Measurements from ENCODE around the gene NCOR1.
A peak's percentile ranks its signal among the peaks of the same experiment; 100 is the strongest.
"Not testable (repeated sequence)": the region's sequence is repeated elsewhere in the genome, so short reads cannot be mapped to it uniquely, and the experiment has no call there.

NCOR1 gene

GRCh38 chr17:16215965-16216316, 607 bp upstream of the NCOR1 start:
- FAIRE-seq (no peak), DNase-seq (ENCODE audit: insufficient read length, low spot score) (no peak)

DNA sequence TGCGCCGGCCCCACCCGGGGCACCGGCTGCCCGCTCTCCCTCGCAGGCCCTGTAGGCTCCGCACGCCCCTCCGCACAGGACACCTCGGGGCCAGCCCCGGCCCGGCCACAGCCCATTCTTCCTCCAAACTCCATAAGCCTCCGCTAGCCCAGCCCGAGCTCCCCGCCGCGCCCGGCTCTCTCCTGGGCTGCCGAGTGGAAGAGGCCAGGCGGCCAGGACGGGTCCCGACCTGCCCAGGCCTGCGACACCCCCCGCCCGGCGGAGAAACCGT, 397 bp downstream of the NCOR1 start:
- no peak for FAIRE-seq
- no peak for DNase-seq (ENCODE audit: insufficient read length, low spot score)

- DNase-seq (ENCODE audit: insufficient read length, low spot score) = no peak
- peak; percentile 47 for FAIRE-seq
Measured at GRCh38 chr17:16214190-16215001, 938 bp downstream of the NCOR1 start.

DNA sequence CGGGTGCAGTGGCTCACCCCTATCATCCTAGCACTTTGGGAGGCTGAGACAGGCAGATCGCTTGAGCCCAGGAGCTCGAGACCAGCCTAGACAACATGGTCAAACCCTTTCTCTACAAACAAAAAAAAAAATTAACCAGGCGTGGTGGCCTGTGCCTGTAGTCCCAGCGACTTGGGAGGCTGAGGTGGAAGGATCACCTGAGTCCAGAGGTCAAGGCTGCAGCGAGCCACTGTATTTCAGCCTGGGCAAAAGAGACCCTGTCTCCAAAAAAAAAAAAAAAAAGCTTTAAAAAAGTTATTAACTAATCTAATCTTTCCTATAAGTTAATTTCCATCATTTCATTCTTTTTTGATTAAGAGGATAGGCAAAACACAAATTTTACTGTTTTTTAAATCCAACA, 2.5 kb downstream of the NCOR1 start:
- FAIRE-seq = no peak
- no peak for DNase-seq (ENCODE audit: insufficient read length, low spot score)

GRCh38 chr17:16211590-16211989, 3.7 kb downstream of the NCOR1 start:
- FAIRE-seq (no peak), DNase-seq (ENCODE audit: insufficient read length, low spot score) (no peak)

- not testable (repeated sequence) for DNase-seq (ENCODE audit: insufficient read length, low spot score); FAIRE-seq
Measured at GRCh38 chr17:16204763-16205162, 10.6 kb downstream of the NCOR1 start.

GRCh38 chr17:16202554-16203500, 12.5 kb downstream of the NCOR1 start:
- not testable (repeated sequence) for DNase-seq (ENCODE audit: insufficient read length, low spot score); FAIRE-seq

- not testable (repeated sequence) for FAIRE-seq; DNase-seq (ENCODE audit: insufficient read length, low spot score)
Measured at GRCh38 chr17:16201693-16202131, 13.6 kb downstream of the NCOR1 start.

GRCh38 chr17:16199093-16199492, 16.2 kb downstream of the NCOR1 start:
- DNase-seq (ENCODE audit: insufficient read length, low spot score) = no peak
- no peak for FAIRE-seq

- FAIRE-seq (no peak), DNase-seq (ENCODE audit: insufficient read length, low spot score) (no peak)
Measured at GRCh38 chr17:16197276-16197675, 18.1 kb downstream of the NCOR1 start.

DNA sequence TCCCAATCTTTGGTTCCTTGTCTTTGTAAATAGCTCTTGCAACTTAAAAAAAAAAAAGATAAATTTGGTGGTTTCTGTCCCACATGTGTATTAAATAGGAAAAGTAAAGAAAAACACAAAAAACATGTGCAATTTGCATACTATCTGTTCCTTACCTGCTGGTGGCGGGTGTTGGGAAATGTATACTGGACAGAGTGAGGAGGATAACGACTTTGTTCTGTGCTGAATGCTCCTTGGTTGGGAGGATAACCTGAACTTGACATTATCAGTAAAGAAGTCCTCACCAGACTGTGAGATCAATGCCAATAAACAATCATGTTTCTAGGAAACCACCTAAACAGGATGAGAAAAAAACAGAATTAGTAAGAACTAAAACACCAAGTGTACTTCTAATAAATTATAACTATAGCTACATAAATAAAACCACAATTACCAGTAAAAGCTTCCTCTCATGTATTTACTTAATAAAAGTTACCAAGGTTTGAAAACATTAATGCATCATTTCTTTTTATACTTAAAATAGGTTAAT, 21.0 kb downstream of the NCOR1 start:
- not testable (repeated sequence) for FAIRE-seq

DNA sequence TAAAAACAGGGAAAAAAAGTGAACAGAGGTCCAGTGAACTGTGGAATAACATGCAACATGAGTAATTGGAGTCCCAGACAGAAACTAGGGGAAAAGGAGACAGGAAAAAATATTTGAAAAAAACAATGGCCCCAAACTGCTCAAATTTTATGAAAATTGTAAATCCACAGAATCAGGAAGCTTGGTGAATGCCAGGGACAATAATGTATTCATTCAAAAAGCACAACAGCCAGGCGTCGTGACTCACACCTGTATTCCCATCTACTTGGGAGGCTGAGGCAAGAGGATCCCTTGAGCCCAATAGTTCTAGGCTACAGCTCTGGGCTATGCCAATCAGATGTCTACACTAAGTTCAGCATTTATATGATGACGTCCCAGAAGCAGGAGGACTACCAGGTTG, 23.7 kb downstream of the NCOR1 start:
- FAIRE-seq (no peak), DNase-seq (ENCODE audit: insufficient read length, low spot score) (no peak)

More for the DNA sequence above, 21.0 kb downstream of the NCOR1 start:
- not testable (repeated sequence) for DNase-seq (ENCODE audit: insufficient read length, low spot score)

DNA sequence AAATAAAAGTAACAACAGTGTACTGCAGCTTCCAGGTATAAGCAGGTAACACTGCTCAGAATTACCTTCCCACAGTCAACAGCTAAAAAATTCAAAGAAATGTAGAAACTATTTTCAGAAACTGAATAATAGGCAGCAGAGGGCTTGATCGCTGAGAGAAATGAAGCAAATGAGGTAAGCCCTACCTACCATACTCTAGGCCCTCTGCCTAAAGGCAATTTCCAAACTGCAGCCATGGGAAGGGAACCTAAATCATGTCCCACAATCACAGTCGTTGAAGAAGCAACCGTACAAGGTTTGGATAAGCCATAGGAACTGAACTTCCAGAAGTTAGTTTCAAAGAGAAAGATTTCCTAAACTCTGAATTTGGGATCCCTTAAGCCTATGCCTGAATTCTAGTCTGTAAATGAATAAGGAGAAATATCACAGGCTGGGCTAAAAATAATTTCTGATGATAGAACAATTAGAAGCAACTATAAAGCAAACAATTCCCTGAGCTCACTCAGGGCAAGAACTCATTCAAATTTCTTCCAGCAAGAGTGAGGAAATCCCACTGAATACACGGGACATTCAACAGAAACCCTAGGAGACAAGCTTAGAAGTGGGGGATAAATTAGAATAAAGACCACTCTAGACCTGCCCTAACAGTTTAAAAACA, 24.5 kb downstream of the NCOR1 start:
- DNase-seq (ENCODE audit: insufficient read length, low spot score) = no peak
- no peak for FAIRE-seq

GRCh38 chr17:16189791-16190348, 25.5 kb downstream of the NCOR1 start:
- DNase-seq (ENCODE audit: insufficient read length, low spot score) (no peak), FAIRE-seq (no peak)

- FAIRE-seq (no peak), DNase-seq (ENCODE audit: insufficient read length, low spot score) (no peak)
Measured at GRCh38 chr17:16187642-16188041, 27.7 kb downstream of the NCOR1 start.

GRCh38 chr17:16181581-16181980, 33.8 kb downstream of the NCOR1 start:
- FAIRE-seq (no peak), DNase-seq (ENCODE audit: insufficient read length, low spot score) (no peak)

DNA sequence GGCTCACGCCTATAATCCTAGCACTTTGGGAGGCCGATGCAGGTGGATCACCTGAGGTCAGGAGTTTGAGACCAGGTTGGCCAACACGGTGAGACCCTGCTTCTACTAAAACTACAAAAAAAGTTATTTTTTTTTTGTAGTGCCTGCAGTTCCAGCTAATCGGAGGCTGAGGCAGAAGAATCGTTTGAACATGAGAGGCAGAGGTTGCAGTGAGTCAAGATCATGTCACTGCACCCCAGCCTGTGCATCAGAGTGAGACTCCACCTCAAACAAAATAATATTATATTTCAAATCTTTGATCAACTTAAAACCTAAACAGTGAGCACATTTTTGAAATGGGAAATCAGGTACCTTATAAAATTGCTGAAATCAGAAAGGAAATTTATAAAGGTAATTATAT, 36.5 kb downstream of the NCOR1 start:
- no peak for FAIRE-seq
- DNase-seq (ENCODE audit: insufficient read length, low spot score) = no peak

DNA sequence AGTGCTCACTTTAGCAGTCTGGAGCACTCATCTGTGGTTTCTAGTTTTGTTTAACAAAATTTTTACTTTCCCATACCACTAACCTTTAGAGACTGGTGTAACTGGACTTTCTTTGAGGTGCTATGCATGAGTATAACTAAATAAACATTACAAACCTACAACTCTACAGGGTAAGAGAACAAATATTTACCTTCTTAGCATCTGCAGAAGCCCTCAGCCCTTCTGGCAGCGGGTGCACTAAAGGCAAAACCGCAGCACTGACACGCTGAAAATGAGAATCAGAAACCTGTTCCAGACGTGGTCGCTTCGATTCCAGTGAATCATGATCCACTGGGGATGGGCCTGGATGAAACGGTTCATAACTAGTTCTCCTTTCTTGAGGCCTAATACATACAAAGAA, 43.7 kb downstream of the NCOR1 start:
- no peak for FAIRE-seq

GRCh38 chr17:16166766-16167165, 48.6 kb downstream of the NCOR1 start:
- not testable (repeated sequence) for FAIRE-seq; DNase-seq (ENCODE audit: insufficient read length, low spot score)

More for the DNA sequence above, 43.7 kb downstream of the NCOR1 start:
- DNase-seq (ENCODE audit: insufficient read length, low spot score) = no peak

DNA sequence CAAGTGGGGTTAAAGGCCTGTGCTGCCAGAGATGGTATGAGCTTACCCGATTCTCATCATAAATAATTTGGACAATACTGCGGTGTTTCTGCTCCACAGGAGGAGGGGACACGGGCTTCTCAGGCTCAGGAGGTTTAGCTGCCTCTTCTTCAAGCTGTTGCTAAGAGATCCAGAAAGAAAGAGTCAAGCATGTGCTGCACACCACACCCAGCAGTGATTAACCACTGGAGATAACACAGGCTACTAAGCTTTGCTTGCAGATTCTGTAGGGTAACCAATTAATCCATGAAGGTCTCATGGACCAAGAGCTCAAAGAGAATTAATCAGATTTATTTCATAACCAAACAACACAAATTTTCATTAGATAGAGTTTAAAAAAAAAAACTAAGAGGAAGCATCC, 56.6 kb downstream of the NCOR1 start:
- DNase-seq (ENCODE audit: insufficient read length, low spot score) (no peak), FAIRE-seq (no peak)

DNA sequence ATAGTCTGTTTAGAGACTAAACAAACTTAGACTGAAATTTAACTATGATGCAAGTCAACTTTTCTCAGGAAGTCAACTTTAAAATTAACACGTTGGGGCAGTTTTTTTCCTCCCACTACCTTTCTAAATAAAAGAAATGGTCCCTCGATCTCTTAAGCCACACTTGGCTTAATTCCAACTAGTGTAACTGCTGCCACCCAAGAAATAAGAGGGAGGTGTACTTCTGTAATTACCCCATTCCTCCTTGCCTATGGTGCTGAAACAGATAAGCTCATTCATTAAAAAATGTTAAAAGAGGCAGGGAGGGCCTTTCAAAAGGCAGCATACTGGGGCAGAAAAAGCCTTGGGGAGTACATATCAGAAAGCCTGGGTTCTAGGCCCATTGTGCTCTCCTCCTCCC, 59.8 kb downstream of the NCOR1 start:
- FAIRE-seq (no peak), DNase-seq (ENCODE audit: insufficient read length, low spot score) (no peak)

Measured in GM19239 (cell line).